ENCODE results near the gene LIPF.
"Not testable (repeated sequence)": the region's sequence is repeated elsewhere in the genome, so short reads cannot be mapped to it uniquely, and the experiment has no call there.

Gene LIPF

GRCh38 chr10:88664142-88664541 lies at the start of gene LIPF:
LIPF (plus strand) TSS chr10:88664442; CDS start chr10:88667298, 2,856 bp downstream.
- DNase-seq (ENCODE audit: low spot score), result no peak

GRCh38 chr10:88616250-88616977 lies 47.8 kb upstream of the LIPF start:
- no peak for DNase-seq (ENCODE audit: low spot score)

GRCh38 chr10:88617772-88618300 lies 46.4 kb upstream of the LIPF start:
- no peak for DNase-seq (ENCODE audit: low spot score)

- no peak for DNase-seq (ENCODE audit: low spot score)
These were observed 45.7 kb upstream of the LIPF start for GRCh38 chr10:88618496-88618895.

- DNase-seq (ENCODE audit: low spot score), result no peak
These were observed 43.8 kb upstream of the LIPF start for GRCh38 chr10:88620441-88620840.

GRCh38 chr10:88623835-88624234 lies 40.4 kb upstream of the LIPF start:
- DNase-seq (ENCODE audit: low spot score), result no peak

GRCh38 chr10:88624840-88625239 lies 39.4 kb upstream of the LIPF start:
- no peak for DNase-seq (ENCODE audit: low spot score)

- DNase-seq (ENCODE audit: low spot score), result no peak
These were observed 24.1 kb upstream of the LIPF start for GRCh38 chr10:88640186-88640585.

GRCh38 chr10:88642209-88642608 lies 22.0 kb upstream of the LIPF start:
- DNase-seq (ENCODE audit: low spot score), result no peak

GRCh38 chr10:88642963-88643362 lies 21.3 kb upstream of the LIPF start:
- no peak for DNase-seq (ENCODE audit: low spot score)

- no peak for DNase-seq (ENCODE audit: low spot score)
These were observed 17.1 kb upstream of the LIPF start for GRCh38 chr10:88647061-88647615.

GRCh38 chr10:88651101-88651551 lies 13.1 kb upstream of the LIPF start:
- peak; percentile 76 for DNase-seq (ENCODE audit: low spot score)

GRCh38 chr10:88652616-88653015 lies 11.6 kb upstream of the LIPF start:
- DNase-seq (ENCODE audit: low spot score), result no peak

- DNase-seq (ENCODE audit: low spot score), result peak; percentile 21
These were observed 6.3 kb upstream of the LIPF start for GRCh38 chr10:88657901-88658300.

- no peak for DNase-seq (ENCODE audit: low spot score)
These were observed 4.3 kb upstream of the LIPF start for GRCh38 chr10:88659725-88660597.

GRCh38 chr10:88660598-88660884 lies 3.7 kb upstream of the LIPF start:
- DNase-seq (ENCODE audit: low spot score), result no peak

GRCh38 chr10:88661018-88661417 lies 3.2 kb upstream of the LIPF start:
- no peak for DNase-seq (ENCODE audit: low spot score)

- no peak for DNase-seq (ENCODE audit: low spot score)
These were observed 2.7 kb upstream of the LIPF start for GRCh38 chr10:88661577-88661976.

- not testable (repeated sequence) for DNase-seq (ENCODE audit: low spot score)
These were observed 1.1 kb upstream of the LIPF start for GRCh38 chr10:88663153-88663552.

- no peak for DNase-seq (ENCODE audit: low spot score)
These were observed 4.2 kb downstream of the LIPF start for GRCh38 chr10:88668465-88668864.

- no peak for DNase-seq (ENCODE audit: low spot score)
These were observed 6.3 kb downstream of the LIPF start for GRCh38 chr10:88670497-88670896.

- no peak for DNase-seq (ENCODE audit: low spot score)
These were observed 7.8 kb downstream of the LIPF start for GRCh38 chr10:88672041-88672440.

Data from RKO (cell line).